Hematopoietic multipotent progenitor cell treated with erythropoietin and hydrocortisone succinate and interleukin-3 and kit ligand, for 6 days (in vitro differentiated cells): ENCODE results near the gene NHLH2.

Experiments
- DNase-seq: peaks from one replicate; pipeline ENCODE4 v3.0.0-alpha.2; 2015

NHLH2 gene

DNA sequence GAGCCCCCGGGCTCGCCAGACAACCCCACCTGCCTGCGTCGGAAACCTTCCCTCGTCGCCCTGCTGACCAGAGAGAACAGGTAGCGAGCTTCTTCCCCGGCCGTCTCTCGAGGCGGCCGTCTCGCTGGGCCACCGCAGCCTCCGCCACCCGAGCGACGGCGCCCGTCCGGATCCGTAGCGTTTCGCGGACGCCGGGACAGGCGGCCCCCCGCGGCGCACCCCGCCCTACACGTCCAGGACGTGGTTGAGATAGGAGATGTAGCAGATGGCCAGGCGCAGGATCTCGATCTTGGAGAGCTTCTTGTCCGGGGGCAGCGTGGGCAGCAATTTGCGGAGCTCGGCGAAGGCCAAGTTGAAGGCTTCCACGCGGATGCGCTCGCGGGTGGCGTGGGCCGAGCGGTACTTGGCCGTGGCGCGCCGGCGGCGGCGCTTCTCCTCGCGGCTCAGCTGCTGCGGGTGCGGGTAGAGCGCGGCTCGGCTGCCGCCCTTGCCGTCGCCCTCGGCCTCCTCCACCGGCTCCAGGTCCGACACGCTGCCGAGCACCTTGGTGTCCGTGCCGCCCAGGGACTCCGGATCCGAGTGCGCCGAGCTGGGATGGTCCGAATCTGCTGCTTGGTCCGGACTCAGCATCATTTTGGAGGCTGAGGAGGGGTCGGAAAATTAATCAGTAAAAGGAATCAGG is 3.0 kb downstream of the NHLH2 start:
- DNase-seq = no peak

DNA sequence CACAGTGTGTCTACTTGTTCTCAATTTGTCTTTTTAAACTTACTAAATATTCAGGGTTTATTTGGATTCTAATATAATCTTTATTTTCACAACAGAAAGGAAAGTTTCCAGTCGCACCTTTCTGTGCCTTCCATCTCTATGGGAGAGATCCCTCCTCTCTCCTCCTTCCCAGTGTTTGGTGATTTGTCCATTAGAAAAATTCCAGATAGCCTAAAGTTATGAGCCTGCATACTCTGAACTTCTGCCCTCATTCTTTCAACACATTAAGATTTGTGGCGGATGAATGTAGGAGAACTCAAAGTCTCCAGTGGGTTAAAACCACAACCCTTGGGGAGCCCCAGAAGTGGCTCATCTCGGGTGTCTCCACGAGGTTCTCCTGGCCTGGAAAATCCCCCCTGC is 3.6 kb downstream of the NHLH2 start:
- no peak for DNase-seq

DNA sequence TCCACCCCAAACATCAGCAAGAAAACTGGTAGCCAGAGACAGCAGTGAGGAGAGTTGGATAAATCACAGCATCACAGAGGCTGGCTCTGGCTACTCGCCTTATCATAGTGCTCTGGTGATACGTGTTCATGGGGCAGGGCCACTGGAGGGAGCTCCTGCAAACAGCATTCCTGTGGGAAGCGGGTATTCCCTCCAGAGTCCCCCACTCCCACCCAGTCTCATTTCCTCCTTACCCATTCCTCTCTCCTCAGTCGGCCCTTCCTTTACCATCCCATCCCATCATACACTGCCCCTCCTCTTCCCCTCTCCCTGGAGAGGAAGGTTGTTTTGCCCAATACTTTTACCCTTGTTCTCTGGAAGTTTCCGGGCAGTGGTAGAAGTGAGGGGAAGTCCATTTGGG is 7.1 kb downstream of the NHLH2 start:
- no peak for DNase-seq

DNA sequence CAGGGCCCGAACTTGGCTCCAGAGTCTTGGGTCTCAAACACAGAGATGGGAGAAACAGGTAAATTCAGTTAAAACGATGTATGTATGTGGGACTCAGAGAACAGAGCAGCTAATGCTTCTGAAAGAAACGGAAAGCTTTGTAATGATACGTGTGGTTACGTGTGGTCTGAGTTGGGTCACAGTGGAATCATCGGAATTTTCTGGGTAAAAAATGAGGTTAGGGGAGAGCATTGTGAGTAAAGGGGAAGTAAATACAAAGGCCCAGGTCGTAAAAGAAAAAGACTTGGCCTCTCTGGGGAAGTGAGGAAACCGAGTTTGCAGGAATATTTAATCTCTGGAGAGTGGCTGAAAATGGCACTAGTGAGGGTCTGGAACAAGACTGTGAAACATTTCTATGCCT is 8.3 kb downstream of the NHLH2 start:
- DNase-seq = no peak

DNA sequence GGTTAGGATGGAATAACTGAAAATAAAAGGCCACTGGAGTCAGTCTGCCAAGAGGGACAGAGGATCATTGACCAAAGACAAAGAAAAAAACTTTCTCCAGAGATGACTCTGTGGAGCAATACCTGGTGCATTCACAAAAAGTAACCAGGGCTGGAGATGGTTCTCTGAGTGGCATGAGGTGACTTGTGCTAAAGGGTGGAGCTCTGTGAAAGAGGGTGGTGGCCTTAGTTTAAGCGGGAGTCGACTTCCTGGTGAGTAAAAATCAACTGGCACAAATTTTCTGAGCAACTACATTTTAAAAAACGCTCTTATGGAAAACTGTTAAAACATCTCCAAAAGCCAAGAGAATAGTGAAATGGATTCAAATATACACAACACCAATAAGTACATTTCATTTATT is 10.0 kb downstream of the NHLH2 start:
- DNase-seq = no peak

DNA sequence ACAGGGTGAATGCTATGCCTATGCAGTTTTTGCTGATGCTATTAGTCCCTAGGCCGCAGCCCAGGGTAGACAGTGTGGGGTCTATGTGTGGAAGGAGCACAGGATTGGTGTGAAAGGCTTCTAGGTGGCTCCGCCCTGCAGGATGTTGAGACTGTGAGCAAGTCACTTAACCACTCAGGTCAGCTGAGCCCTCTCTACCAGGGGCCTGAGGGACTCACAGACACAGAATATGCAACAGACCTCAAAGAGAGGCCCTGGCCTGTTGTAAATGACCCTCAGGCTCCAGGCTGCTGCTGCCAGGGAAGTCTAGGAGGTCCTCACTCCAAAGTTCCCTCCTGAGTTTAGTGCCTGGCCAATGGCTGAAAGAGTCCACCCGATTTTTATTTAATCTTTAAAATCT is 11.0 kb downstream of the NHLH2 start:
- no peak for DNase-seq

GRCh38 chr1:115829023-115829674 is 11.8 kb downstream of the NHLH2 start:
- DNase-seq = no peak

DNA sequence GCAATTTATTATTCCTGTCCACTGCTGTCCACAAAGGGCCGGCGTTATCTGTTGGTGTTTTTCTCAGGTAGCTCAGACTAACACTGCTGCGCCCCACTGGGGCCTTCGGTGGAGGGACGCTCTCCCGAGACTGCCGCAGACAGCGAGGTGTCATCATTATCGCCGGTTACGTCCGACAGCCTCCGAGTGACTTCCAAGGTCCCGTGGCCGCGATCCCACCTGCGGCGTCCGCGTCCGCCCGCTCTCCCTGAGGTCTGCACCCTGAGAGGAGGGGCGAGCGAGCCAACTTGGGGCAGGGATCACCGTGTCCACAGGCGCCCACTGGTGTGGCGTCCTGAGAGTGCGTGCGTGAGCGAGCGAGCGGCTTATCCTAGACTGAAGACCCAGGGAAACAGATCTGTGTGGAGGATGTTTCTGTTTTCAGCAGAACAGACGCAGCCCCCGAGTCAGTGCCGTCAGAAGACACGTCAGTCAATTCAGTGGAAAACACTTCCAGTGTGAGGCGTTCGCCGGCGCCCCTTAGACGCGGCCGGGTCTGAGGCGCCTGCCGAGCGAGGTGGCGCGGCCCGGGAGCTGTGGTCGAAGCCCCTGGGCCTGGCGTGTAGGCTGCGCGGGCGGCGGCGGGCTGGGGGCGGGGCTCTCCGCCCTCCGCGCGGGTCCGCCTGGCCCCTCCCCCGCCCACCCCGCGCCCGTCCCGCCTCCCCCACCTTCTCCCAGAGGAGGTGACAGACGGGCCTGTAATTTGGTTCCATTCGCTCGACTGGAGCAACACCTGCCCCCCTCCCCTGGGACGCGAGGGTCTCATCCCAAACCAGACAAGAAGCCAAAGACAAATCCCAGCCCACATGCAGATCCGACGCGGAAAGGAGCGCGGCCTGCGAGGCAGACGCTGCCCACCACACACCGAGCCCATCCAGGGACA is 12.6 kb downstream of the NHLH2 start:
- peak; percentile 30 for DNase-seq

- DNase-seq = no peak
Observed at GRCh38 chr1:115827452-115828044, 13.4 kb downstream of the NHLH2 start.

DNA sequence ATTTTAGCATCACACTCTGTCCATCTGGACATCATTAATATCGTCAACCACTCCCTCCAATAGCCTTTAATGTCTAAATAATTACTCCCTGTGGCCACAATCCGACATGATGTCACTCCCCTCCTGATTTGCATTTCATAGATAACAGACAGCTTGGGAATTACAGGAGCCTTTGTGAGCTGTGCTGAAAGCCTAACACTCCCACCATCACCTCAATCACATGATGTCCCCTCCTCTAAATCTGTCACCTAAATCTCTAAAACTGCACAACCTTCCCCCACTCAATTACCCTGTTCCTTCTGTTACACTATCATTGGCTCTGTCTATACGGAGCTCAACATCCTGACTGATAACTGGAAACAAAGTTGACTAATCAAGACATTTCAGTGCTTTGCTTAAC is 14.3 kb downstream of the NHLH2 start:
- no peak for DNase-seq

GRCh38 chr1:115822117-115822516 is 18.8 kb downstream of the NHLH2 start:
- no peak for DNase-seq

- DNase-seq = no peak
Observed at GRCh38 chr1:115815694-115816093, 25.2 kb downstream of the NHLH2 start.

GRCh38 chr1:115814685-115815398 is 26.1 kb downstream of the NHLH2 start:
- DNase-seq = no peak

DNA sequence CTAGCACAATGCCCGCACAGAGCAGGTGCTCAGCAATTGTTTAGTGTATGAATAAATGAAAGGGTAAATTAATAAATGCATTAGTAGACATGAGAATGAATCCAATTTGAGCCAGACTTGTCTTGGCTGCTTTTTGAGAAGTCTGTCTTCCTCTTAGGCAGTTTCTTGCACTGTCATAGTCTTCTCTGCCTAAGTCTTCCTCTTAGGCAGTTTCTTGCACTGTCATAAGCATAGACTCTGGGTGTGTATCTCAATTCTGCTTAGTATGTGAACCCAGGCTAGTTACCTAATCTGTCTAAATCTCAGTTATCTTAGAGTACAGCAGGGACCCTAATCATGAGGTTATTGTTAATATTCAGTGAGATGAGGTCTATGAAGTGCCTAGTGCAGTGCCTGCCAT is 27.2 kb downstream of the NHLH2 start:
- DNase-seq = peak; percentile 33

DNA sequence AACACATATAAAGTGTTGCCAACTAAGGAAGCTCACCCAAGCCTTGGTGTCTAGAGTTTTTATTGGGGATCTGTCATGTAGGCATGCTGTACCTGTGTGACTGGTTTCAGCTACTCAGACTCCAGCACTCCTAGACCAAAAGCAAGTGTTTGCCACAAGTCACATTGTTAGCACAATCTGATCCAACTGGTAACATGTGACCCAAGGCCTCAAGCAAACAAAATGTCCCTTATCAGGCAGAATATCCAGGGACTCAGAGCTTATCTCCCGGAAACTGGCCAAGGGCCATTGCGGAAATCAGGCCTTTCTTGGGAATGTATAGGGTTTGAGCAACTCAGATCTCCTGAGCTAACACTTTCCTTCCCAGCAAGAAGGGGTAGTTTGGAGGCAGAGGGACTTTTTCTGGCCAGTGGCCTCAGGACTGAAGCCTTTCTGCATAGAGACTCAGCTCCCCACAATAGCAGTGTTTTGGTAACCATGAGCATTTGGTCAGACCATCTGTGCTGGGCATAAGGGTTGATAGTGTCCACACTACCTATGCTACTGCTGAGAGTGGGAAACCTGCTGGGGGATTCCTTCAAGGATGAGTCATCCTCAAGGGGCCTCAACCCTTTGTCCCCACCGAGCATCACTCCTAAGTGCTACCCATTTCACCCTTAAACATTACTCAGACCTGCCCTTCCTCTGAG is 29.6 kb downstream of the NHLH2 start:
- no peak for DNase-seq

DNA sequence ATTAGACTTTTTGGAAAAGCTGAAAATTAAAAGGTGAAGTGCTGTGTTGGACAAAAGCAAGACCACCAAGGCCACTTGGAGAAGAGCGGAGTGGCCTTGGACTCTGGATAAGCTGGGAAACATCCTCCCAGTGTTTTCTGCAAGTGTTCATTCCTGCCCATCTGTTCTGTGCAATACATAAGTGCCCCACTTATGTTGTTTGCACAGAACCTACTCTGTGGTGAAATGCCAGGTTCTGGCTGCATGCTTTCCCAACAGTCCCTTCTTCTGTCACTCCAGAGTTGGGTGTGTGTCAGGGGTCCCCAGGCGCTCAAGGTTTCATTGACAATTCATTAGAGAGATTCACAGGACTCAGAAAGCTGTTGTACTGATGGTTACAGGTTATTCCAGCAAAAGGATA is 30.3 kb downstream of the NHLH2 start:
- no peak for DNase-seq

DNA sequence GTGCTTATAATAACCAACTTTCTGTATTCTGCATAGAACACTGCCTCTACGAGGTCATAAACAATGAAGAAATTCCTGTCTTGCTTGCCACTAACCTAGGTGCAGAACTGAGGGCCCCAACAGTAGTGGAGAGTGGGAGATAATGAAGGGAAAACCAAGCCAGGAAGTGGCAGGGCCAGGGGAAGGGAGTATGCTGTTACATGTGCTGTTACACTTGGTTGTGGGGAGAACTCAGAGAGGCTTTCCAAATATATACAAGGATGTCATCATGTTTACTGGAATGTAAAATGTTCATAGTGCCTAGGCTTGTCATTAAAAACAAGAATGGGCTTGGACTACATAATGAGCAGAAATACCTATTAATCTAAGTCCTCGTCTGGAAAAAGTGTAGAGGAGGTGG is 31.1 kb downstream of the NHLH2 start:
- no peak for DNase-seq

- no peak for DNase-seq
Observed at GRCh38 chr1:115809076-115809475, 31.9 kb downstream of the NHLH2 start.

- peak; percentile 91 for DNase-seq
Observed at GRCh38 chr1:115807723-115808122, 33.2 kb downstream of the NHLH2 start.

DNA sequence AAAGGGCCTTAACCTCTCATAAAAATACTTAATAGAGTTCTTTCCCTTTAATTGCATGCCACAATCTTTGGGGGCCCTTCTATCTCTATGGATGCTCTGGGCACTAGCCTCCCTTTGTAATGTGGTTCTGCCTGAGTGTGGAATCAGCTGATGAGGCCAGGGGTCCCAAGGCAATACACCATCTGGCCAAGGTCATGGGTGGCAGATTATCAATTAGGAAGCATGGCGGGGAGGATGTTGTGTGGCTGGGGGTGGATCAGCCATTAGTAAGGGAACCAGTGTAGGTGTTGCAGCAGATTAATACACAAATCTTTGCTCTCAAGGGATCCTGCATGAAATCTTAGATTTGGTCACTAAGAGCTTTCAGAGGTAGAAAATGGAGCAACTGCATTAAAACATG is 35.3 kb downstream of the NHLH2 start:
- no peak for DNase-seq

DNA sequence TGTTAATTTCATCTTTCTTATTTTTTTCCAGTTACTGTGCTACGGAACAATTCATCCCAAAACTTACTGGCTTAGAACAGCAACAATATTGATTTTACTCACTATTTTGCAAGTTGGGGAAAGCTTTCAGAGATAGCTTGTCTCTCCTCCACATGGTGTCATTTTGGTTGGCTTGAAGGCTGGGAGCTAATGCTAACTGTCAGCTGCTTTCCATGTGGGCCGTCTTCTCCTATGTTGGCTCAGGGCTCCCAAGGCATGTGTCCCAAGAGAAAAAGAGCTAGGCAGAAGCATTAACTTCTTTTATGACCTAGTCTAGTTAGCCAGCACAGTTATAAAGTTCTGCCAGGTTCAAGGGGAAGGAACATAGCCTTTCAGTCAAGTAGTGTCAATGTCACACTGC is 38.5 kb downstream of the NHLH2 start:
- no peak for DNase-seq

GRCh38 chr1:115797486-115797885 is 43.4 kb downstream of the NHLH2 start:
- DNase-seq = no peak
